Measurements from ENCODE around the gene MYO6.

Gene MYO6

GRCh38 chr6:75827163-75827562 is 78.1 kb downstream of the MYO6 start:
- no peak for DNase-seq (ENCODE audit: low read depth)

DNA sequence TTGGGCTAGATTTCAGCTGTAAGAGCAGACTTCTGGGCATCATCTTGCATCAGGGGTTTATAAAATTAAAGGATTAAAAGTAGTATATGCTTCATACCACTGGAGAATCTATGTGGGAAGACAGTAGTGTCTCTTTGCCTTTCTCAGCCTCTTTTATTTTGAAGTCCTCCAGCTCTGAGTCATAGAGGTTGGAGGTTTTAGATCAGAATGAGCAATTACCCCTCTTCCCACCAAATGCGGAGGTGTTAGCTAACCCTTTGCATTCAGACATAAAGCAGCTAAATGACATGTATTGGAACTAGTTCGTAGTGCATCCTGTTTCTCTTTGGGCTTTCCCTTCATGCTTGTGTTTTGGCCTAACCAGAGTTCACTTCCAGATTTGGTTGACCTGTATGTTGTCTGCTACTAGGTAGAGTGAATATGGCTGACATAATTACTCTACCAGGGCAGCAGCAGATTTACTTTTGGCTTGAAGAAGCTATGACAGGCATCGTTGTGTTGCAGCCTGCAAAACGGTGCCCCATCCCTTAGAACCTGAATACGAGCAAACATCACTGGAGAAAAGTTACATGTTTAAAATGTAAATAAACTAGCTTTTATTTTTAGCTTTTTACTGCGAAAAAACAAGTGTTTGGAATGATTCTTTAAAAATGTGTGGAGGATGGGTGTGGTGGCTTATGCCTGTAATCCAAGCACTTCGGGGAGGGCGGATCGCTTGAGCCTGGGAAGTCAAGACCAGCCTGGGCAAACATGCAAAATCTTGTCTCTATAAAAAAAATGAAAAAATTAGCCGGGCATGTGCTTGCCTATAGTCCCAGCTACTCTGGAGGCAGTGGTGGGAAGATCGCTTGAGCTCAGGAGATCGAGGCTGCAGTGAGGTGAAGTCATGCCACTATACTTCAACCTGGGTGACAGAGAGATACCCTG is 82.2 kb downstream of the MYO6 start:
- no peak for DNase-seq (ENCODE audit: low read depth)

DNA sequence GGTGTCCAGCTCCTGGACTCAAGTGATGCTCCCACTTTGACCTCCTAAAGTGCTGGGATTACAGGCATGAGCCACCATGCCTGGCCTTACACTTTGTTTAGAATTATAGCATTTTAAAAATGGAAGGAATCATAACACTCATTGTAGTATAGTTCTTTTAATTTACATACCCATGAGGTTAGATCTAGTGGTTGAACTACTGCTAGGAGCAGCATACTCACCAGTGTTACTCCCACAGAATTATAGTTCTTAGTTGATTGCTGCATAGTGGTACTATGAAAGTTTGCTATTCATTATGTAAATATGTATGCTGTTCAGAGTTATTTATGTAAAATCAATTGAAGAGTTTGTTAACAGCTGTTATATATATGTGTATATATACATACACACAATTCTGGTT is 85.4 kb downstream of the MYO6 start:
- DNase-seq (ENCODE audit: low read depth): no peak

DNA sequence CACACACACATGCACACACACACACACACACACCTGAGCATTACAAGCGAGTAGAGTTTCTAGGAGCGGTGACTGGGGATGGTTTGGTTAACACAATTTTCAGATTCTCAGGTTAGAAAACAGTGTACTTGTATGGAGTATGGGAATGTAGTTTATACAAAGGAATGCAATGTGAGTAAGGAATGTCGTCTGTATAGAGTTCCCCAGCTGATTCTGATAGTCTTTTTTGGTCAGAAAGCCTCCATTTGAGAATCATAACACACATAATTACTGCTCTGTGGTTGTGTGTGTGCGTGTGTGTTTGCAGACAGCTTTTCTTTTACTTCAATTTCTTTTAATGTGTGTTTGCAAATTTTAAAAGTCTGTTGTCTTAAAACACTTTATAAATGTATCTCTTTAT is 93.2 kb downstream of the MYO6 start:
- DNase-seq (ENCODE audit: low read depth): no peak

- no peak for DNase-seq (ENCODE audit: low read depth)
Observed at GRCh38 chr6:75842732-75843131, 93.7 kb downstream of the MYO6 start.

DNA sequence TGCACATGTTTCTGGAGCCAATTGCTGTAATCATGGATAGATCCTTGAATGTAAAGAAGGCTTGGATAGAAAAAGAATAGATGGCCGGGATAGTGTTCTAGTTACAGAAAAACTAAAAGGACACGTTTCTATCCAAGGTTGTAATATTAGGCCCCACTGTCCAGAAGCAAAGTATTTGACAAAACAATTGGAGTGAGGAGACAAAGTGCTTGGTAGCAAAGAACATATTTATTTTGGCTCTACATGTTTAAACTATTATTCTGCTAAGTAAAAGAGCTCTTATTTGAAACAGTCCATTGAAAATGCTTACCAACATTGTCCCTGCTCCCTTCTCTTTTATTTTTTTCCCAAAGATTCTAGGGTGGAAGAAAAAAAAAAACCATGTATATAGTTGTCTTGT is 94.4 kb downstream of the MYO6 start:
- no peak for DNase-seq (ENCODE audit: low read depth)

DNA sequence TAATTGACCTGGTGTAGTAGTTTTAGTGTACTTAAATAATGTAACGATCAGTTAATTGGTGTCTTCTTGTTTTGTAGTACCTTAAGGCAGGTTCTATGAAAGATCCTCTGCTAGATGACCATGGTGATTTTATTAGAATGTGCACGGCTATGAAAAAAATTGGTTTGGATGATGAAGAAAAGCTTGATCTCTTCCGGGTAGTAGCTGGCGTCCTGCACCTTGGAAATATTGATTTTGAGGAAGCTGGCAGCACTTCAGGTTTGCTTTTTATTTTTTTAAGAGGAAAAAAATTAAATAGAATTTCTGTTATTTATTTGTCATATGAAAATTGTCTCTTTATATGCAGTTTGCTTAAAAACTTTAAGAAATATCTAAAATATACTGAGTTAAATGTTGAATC is 99.2 kb downstream of the MYO6 start:
- DNase-seq (ENCODE audit: low read depth): no peak

GRCh38 chr6:75849329-75850025 is 100.4 kb downstream of the MYO6 start:
- DNase-seq (ENCODE audit: low read depth): no peak

GRCh38 chr6:75850026-75850833 is 101.2 kb downstream of the MYO6 start:
- DNase-seq (ENCODE audit: low read depth): no peak

- DNase-seq (ENCODE audit: low read depth): no peak
Observed at GRCh38 chr6:75852721-75853120, 103.7 kb downstream of the MYO6 start.

GRCh38 chr6:75853806-75854205 is 104.8 kb downstream of the MYO6 start:
- no peak for DNase-seq (ENCODE audit: low read depth)

DNA sequence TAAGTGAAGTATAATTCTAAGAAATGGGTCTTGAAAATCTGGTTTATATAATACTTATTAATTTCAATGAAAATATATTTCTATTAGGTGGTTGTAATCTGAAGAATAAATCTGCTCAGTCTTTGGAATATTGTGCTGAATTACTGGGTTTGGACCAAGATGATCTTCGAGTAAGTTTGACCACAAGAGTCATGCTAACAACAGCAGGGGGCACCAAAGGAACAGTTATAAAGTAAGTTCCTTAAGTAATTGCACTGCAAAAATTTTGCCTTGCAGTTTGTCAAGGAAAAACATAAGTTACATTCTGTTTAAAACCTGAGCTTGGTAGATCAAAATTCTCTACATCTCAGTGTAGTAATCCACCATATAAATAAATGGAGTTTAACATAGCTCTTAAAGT is 106.0 kb downstream of the MYO6 start:
- peak; percentile 55 for DNase-seq (ENCODE audit: low read depth)

DNA sequence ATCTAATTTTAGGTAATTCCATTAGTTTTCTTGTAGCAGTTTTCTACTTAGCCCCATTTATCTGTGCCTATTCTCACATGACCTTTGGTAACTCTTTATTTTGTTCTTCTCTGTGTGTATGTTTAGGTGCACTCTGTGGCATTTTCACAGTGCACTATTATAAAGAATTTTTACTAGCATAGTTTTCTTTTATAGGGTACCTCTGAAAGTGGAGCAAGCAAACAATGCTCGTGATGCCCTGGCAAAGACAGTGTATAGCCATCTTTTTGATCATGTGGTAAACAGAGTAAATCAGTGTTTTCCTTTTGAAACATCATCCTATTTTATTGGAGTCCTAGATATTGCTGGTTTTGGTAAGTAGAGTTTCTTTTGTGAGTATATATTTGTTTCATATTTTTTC is 107.9 kb downstream of the MYO6 start:
- DNase-seq (ENCODE audit: low read depth): no peak

- DNase-seq (ENCODE audit: low read depth): no peak
Observed at GRCh38 chr6:75863001-75863400, 114.0 kb downstream of the MYO6 start.

- no peak for DNase-seq (ENCODE audit: low read depth)
Observed at GRCh38 chr6:75863784-75864183, 114.7 kb downstream of the MYO6 start.

GRCh38 chr6:75864446-75864845 is 115.4 kb downstream of the MYO6 start:
- DNase-seq (ENCODE audit: low read depth): no peak

DNA sequence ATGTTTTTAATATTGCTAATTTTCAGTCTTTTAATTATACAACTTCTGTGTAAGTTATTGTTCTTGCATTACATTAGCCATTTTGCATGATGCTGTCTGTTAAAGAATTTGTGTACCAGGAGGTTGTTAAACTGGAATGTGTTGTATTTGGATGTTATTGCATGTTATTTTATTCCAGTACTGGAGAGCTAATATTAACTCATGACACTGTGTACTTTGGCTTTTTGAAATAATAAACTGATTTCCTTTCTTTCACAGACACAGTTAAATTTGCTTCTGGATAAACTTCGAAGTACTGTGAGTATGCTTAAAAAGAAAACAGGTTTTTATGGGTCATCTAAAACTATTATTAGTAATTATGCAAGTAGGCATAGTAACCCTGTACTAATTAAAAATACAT is 121.3 kb downstream of the MYO6 start:
- DNase-seq (ENCODE audit: low read depth): no peak

- DNase-seq (ENCODE audit: low read depth): no peak
Observed at GRCh38 chr6:75874224-75874623, 125.2 kb downstream of the MYO6 start.

DNA sequence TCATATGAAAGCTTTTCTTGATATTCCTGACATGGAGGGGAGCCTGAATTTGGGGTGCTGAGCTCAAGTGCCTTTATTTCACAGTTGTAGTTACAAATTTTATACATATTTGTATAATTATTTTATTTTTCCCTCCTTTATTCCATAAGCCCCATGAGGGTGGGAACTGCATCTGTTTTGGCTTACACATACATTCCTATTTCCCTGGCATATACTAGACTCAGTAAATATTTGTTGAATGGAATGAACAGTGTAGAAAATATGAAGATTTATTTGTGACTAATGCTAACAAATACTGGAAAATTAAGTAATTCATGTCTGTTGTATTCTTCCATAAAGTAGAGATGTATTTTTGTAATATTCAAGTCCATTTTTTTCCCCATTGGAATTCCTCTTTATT is 127.1 kb downstream of the MYO6 start:
- no peak for DNase-seq (ENCODE audit: low read depth)

DNA sequence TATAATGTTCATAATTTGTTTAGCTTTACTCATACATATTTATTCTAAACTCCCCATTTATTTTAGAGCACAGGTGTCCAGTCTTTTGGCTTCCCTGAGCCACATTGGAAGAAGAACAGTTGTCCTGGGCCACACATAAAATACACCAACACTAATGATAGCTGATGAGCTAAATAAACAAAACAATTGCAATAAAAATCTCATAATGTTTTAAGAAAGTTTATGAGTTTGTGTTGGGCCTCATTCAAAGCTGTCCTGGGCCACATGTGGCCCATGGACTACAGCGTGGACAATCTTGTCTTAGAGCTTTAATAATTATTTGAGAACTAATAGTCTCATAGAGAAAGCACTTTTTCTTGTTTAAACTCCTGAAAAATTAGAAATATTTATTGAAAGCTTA is 131.3 kb downstream of the MYO6 start:
- no peak for DNase-seq (ENCODE audit: low read depth)

GRCh38 chr6:75882734-75883133 is 133.7 kb downstream of the MYO6 start:
- peak; percentile 39 for DNase-seq (ENCODE audit: low read depth)

DNA sequence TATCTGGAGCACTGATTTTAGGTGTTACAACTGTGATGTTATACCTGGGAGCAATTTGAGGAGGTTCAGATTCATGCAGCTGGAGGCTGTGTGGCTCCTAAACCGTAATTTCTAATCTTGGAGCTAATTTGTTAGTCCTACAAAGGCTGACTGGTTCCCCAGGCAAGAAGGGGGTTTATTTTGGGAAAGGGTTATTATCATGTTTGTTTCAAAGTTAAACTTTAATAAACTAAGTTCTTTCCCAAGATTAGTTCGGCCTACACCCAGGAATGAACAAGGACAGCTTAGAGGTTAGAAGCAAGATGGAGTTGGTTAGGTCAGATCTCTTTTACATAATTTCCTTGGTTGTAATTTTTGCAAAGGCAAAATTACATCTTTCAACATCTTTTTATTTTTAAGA is 135.8 kb downstream of the MYO6 start:
- DNase-seq (ENCODE audit: low read depth): no peak

- no peak for DNase-seq (ENCODE audit: low read depth)
Observed at GRCh38 chr6:75892384-75892783, 143.3 kb downstream of the MYO6 start.

All from fibroblast of the conjunctiva (primary cell).